ENCODE measurements around the gene TMEM179.

Gene TMEM179

GRCh38 chr14:104563191-104563741, 41.3 kb downstream of the TMEM179 start:
- TF ChIP-seq CTCF (conservative IDR thresholded peaks at IDR 0.05; ENCODE audit: low read length), result no peak
- H3K4me3 ChIP-seq (ENCODE audit: low read length), result no peak overlapping the region
- no peak for DNase-seq (ENCODE audit: low read depth)

- no peak overlapping the region for H3K4me3 ChIP-seq (ENCODE audit: low read length)
- no peak for DNase-seq (ENCODE audit: low read depth)
- no peak for TF ChIP-seq CTCF (conservative IDR thresholded peaks at IDR 0.05; ENCODE audit: low read length)
Measured at GRCh38 chr14:104562606-104563005, 42.0 kb downstream of the TMEM179 start.

GRCh38 chr14:104561632-104562495, 42.7 kb downstream of the TMEM179 start:
- TF ChIP-seq CTCF (conservative IDR thresholded peaks at IDR 0.05; ENCODE audit: low read length), result no peak
- no peak for DNase-seq (ENCODE audit: low read depth)
- no peak overlapping the region for H3K4me3 ChIP-seq (ENCODE audit: low read length)

- DNase-seq (ENCODE audit: low read depth), result no peak
- TF ChIP-seq CTCF (conservative IDR thresholded peaks at IDR 0.05; ENCODE audit: low read length), result no peak
- no peak overlapping the region for H3K4me3 ChIP-seq (ENCODE audit: low read length)
Measured at GRCh38 chr14:104561124-104561557, 43.4 kb downstream of the TMEM179 start.

- DNase-seq (ENCODE audit: low read depth), result no peak
- H3K4me3 ChIP-seq (ENCODE audit: low read length), result no peak overlapping the region
- no peak for TF ChIP-seq CTCF (conservative IDR thresholded peaks at IDR 0.05; ENCODE audit: low read length)
Measured at GRCh38 chr14:104560586-104560945, 44.0 kb downstream of the TMEM179 start.

- DNase-seq (ENCODE audit: low read depth), result no peak
- TF ChIP-seq CTCF (conservative IDR thresholded peaks at IDR 0.05; ENCODE audit: low read length), result no peak
- H3K4me3 ChIP-seq (ENCODE audit: low read length), result no peak overlapping the region
Measured at GRCh38 chr14:104559804-104560585, 44.6 kb downstream of the TMEM179 start.
